Measurements from ENCODE around the gene DNAL1.

The DNAL1 gene

DNA sequence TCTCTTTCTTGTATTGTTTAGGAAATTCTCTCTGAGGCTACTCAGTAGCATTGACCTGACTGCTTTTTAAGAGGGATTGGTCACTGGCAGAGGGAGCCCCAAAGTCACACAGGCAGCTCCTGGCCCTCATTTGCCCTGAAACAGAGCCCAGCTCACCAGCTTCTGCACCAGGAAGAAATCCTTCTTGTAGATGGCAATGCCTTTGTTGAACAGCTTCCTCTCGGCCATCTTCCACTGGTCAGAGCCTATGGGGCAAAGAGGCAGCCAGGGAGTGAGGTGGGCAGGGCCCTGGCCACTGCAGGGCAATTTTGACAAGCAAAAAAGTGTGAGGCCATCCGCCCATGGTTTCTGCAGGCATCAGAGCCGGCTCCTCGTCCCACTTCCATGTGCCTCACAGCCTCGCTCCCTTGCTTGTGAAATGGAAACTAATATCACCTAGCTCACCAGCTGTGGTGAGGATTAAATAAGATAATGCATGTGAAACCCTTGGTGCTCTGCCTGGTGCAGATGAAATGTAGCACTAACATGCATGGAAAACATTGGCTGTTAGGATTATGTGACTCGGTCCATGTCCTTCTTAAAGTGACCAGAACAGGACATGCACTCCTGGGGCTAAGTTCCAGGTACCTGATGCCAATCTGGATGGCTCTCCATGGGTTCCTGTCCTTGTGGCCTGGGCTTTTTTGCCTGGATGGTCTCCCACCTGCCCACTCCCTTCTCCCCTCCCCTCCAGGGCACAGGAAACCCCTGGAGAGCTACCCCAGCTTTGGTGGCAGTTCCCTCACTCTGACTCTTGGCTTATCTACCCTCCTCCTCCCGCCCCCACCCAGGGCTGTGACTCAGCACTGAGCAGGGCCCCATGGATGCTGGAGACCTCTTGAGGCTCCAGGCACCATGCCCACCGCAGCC, 80.6 kb downstream of the DNAL1 start:
- no peak for DNase-seq (ENCODE audit: low read depth)

DNA sequence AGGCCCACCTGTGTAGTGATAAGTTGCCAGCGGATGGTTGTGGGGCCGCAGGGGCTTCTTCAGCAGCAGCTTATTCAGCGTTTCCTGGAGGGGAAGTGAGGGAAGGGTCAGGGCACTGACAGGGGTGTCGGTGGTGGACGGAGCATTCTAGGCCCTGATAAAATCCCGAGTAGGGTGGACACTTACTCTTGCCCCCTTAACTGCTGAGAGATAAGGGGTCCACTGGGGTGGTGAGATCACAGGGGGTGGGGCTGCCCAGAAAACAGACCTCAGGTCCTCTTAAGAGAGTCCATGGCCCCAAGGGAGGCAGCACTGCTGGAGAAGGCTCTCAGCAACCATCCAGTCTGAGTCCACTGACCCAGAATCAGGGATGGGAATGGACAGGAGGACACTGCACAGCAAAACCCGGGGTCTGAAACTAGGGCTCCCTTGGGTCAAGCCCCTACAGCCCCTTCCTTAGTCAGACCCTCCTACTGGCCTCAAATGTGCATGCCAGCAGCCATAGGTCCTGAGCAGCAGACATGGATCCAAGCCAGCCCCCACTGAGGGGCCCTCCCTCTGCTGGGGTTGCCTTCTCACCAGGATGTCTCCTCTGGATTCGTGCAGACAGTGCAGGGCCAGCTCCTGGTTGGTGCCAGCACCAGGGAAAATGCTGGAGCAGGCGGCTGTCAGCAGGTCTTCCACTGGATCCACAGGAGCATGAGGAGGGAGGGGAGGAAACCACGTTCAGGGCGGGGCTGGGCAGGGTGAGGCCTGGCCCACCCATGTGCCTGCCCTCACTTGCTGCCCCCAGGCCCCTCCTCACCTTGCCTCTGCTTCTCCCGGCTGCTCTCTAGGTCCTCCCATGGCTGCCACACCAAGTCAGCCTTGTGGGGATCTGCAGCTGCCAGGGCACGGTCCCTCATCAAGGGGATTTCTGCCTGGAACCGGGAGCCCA, 81.5 kb downstream of the DNAL1 start:
- DNase-seq (ENCODE audit: low read depth) = no peak

DNA sequence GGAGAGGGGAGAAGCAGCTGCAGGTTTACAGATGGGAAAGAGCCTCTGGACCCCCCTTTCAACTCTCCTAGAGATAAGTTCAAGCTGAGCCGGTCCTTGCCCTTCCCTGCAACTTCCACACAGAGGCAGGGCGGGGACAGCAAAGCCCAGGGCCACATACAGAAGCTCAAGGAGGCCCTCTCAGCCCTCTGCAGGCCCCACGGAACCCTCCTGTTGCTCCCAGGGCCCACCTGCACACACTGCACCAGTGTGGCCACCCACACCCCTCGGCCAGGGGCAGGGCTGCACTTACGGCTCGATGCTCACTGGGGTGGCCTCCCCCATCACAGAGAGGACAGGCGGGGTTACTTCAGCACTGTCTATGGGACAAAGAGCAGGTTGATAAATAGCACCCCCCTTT, 82.4 kb downstream of the DNAL1 start:
- DNase-seq (ENCODE audit: low read depth) = no peak

DNA sequence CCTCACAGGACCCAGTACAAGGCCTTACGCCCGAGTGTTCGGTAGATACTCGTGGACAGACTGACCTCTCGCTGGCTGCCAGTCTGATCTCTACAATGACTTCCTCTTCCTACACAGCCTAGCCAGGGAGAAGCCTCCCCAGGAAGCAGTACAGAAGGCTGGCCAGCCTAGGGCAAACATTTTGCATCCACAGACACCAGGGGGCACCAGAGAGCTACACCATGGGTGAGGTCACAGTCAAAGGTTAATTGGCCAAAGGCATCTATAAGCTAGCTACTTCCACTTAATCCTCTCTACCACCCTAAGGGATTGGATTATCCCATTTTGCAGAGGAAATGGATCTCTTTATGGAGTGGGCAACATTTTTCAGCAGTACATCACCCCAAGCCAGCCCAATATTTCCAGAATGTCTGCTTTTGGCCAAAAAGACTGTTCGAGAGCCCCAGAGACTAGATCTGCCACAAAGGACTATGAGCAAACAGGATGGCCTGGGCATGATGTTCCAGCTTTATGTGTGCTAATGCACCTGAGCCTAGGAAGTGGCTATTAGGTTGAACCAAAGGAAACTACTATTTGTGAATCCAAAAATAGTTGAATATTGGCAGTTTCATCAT, 84.0 kb downstream of the DNAL1 start:
- peak; percentile 55 for DNase-seq (ENCODE audit: low read depth)

DNA sequence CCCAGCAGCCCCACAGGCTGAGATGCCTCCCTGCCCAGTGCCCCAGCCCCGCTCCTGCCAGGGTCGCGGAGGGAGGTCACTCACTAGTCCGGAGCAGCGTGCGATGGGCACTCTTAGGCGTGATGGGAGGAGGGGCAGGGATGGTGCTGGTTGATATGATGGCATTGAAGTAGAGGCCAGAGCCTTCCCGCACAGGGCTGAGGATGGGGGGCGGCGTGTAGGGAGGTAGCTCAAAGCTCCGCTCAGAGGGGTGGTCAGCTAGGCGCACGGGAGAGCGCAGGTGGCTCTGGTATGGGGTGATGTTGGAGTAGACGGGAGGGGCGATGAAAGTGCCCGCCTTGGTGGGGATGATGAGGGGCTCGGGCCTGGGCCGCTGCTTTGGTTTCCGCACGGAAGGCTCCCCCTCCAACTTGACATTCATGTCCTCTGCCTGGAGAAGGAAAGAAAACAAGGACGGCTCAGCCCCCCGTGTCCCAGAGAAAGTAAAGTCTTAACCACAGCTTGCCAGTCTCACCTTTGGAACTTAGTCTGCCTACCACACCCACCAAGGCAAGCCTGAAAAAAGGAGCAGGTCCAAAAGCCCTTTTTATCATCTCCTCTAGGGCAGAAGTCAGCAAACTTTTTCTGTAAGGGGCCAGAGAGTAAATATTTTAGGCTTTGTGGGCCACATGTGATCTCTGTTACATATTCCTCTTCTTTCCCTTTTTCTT, 84.9 kb downstream of the DNAL1 start:
- no peak for DNase-seq (ENCODE audit: low read depth)

DNA sequence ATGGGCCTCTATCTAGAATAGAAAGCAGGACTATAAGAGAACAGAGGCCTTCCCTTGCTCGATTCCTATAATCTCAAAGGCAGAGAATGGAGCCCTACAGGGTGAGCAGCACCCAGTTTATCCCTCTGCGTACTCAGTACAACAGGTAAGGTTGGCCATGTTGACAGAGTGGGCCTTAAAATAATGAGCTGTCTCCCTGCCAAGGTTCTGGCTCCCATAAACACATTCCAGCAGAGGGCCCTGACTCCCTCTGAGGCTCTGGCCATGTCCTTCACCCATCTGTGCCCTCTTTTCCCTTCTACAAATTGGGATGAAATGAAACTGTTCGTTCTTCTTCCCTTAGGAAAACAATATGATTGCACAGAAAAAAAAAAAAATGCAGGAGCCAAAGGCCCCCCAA, 86.3 kb downstream of the DNAL1 start:
- DNase-seq (ENCODE audit: low read depth) = no peak

DNA sequence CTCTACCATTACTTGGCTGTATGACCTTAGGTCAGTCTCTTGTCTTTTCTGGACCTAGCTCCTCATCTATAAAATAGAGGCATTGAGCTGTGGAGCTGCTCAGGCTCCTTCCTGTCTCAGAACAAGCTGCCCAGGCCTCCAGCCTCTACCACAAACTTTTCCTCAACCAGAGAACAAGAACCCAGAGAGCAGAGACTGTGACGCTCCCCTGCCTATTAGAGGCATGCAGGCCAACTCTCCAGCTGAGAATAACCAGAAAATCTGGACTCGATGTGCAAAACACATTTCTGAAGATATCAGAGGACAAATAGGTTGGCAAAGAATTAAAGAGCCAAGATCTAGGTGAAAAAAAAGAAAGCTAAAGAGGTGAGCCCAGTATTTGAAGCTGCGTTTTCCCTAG, 87.2 kb downstream of the DNAL1 start:
- no peak for DNase-seq (ENCODE audit: low read depth)

DNA sequence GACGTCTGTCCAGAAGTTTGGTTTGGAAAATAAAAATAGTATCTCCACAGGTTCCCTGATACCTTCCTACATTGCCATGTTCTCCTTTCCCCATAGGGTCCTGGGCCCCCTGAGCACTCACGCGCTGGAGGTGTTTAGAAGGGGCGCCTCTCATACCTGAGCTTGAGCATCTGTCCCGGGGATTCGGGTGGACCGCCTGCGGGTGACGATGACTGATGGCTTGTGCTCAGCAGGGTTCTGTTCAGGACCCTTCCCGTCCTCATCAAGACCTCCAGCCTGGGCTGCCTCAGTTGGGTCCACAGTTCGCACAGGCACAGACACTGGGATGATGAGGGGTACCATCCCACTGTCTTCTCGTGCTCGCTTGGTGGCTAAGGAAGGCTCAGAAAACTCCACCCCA, 92.1 kb downstream of the DNAL1 start:
- no peak for DNase-seq (ENCODE audit: low read depth)

DNA sequence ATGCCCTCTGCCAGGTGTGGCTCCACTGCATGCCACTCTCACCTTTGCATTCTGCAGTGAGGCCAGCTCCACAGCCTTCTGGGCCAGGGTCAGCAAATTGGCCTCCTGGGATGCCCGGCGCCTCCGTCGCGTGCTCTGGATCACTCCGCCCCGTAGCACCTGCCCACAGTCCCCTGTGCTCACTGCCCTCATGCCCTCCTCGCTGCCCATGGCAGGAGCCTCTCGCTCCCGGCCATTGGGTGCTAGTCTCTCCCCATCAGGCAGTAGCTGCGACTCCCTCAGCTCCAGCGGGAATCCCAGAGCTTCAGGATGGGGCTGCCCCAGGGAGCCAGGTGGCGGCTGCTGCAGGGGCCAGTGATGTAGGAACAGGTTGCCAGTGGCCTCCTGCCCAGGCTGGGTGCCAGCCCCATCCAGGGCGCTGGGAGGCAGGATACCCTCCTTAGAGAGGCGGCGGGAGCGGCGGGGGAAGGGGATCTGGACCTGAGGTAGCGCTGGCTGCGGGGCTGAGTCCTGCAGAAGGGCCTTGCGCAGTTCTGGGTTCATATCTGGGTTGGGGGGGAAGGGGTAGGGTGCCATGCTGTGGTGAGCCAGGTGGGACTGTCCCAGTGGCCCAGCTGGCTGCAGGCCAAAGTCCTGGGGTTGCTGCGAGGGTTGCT, 93.9 kb downstream of the DNAL1 start:
- no peak for DNase-seq (ENCODE audit: low read depth)

DNA sequence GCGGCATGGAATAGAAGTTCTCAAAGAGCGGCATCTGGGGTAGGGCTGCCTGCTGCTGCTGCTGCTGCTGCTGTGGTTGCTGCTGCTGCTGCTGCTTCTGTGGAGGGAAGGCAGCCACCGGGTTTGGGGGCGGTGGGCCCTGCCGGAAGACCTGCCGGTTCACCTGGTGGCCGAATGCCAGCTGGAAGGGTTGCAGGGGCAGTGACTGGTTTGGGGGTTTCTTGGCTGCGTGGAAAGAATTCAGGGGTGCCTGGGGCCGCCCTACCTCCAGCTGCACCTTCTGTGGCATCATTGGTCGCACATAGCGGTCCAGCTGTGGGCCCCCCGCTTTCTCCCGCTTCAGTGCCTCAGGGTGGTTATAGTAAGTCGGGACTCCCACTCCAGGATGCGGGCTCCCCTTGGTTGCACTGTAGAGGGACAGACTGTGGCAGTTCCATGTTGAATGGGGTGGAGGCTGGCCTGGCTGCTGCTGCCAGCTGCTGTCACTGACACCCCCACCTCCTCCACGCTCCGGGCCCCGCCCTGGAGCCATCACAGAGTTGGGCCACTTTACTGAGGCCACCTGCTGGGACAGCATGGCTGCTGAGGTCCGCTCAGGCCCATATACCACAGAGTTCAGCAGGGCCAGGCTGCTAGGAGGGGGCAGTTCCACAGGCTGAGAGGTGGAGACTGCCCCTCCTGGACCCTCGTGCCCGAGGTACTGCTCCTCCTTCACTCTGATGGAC, 94.5 kb downstream of the DNAL1 start:
- no peak for DNase-seq (ENCODE audit: low read depth)

DNA sequence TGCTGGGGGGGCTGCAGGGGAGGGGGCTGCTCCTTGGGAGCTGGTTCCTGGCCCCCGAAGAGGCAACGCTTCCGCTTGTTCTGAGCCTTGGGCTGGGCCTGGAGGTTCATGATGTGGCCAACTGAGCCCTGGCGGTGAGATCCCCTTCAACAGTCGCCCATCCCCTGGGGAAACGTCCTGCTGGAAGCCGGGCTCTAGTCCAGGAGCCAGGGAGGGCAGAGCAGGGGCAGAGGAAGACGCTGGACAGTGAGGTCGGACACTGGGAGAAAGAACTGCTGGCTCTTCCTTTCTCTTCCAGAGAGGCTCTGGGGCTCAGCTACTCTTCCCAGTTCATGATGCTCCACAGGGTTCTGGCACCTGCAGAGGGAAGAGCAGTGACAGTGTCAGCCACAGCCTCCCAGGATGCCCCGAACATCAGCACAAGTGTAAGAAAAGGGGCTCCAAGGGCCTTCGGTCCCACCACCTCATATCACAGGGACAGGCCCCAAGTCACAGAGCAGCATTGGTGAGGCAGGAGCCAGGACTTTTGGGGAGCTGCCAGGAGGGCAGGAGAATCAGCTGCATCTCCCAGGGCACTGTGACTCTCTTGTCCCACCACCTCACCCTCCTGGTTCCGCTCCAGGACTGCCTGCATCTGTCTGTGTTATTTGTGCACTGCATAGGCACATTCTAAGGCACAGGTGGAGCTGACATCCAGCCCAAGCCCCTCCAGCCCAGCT, 95.3 kb downstream of the DNAL1 start:
- DNase-seq (ENCODE audit: low read depth) = no peak

DNA sequence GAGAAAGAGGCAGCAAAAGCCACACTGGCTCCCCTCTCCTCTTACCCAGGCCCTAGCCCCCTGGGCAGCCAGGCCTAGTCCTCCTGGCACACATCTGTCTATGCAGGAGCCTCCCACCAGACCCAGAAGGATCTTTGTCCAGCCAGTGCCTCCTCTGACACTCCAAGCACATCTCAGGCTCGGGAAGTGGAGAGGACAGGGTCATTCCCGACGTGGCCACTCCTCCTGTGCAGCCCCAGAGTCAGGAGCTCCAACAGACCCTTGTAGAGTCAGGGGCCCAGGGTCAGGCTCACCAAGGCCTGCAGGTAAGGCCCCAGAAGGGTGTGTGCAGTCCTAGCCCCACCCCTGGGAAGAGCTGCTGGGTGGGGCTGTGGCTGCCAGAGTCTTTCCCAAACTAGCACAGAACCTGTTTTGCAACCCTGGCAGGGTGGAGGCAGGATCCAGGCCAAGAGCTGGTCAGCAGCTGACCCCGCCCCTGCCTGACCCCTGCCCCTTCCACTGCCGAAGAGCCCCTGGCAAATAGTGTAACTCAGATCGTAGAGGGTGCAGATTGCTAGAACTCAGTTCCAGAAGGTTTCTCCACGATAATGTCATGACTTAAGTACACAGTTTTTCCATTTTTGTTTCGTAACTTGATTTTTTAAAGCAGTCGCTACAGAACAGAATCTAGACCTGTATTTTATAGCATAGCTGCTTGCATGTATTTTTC, 96.0 kb downstream of the DNAL1 start:
- DNase-seq (ENCODE audit: low read depth) = no peak

DNA sequence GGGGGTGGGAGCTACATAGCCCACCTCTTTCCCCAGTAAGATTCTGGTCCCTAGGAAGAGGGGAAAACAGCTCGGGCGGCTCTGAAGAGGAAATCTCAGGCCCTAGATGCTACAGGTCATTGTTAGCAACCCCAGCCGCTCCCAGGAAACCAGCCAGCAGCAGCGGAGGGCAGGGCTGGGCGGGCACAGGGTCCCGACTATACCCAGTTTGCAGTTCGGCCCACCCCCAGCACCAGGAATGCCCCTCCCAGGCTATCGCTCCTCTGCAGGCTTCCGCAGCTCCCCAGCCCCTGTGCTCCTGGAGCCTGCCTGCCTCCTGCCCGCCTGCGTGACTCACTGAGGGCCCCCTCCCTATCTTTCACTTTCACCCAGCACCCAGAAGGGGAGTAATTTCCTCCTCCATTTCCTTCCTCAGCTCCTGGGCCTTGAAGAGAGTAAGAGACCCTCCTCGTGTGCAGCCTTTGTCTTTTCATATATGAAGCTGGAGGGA, 96.6 kb downstream of the DNAL1 start:
- DNase-seq (ENCODE audit: low read depth) = no peak

DNA sequence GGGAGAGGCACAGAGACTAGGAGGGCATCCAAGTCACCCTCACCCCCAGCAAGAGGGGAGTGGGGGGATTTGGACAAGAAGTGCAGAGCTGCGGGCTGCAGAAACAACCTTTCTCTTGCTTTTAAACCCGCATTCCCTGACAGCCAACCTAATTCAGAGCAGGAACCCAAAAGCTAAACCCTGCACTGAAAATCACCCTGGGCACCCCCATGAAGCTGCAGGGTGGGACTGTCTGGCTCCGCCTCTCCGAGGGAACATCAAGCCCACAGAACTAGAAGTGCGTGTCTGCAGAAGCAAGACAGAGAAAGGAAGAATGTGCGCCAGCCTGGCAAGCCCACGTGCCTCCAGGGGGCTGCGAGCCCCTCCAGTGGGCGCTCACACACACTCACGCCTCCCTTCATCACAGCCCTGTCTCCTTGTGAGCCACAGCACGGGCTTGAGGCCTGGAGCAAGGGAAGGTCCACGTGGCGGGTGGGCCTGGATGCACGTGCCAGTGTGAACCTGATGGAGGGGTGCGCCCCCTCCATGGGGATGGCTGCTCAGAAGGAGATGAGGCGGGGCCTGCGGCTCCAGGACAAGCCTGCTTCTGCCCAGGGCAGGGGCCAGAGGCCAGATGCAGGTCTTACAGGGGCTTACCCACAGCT, 97.2 kb downstream of the DNAL1 start:
- no peak for DNase-seq (ENCODE audit: low read depth)

DNA sequence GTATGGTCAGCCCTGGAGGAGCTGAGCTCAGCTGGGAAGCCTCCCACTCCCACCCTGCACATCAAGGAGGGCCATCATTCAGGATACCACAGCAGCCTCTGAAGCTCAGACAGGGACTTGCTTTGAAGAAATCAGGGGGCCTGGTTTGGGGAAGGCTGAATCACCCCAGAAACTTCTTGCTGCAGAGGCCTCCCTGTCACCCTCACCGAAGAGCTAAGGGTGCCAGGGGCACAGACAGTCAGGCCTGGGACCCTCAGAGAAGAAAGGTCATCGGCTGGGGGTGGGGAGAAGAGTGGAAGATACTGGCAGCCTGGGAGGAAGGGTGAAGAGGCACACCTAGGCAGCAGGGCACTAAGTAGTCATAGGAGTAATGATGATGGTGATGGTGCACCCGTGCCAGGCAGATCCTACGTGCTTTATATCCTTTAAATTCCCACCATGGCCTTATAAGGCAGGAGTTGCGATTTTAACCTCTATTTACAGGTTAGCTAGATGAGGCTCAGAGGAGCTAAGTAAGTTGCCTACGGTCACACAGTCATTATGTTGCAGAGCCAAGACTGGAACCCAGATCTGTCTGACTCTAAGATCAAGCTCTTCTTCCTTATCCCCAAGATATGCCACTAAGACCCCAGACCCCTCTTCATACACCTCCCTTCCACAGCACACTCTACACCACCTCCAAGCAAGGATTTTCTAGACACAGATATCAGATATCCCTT, 97.9 kb downstream of the DNAL1 start:
- no peak for DNase-seq (ENCODE audit: low read depth)

DNA sequence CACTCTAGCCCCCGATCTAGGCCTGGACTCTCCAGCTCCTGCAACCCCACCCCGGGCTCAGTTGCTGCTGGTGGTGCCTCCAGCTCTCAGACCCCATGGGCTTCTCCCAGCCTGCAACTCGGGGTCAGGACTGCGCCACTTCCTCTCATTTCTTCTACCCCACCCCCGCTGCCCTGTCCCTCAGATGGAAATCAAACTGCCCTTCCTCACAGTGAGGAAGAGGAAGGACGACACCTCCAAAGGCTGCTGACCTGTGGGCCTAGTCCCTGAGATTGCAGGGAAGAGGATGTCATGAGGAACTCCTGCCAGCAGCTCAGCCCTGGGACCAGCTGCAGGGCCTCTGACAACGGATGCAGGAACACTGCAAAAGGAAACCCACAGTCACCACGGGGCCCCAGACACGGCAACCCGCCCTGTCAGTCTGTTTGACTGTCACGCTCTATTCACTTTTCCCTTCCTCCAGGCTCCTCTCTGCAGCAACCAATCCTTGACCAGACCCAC, 98.7 kb downstream of the DNAL1 start:
- no peak for DNase-seq (ENCODE audit: low read depth)

DNA sequence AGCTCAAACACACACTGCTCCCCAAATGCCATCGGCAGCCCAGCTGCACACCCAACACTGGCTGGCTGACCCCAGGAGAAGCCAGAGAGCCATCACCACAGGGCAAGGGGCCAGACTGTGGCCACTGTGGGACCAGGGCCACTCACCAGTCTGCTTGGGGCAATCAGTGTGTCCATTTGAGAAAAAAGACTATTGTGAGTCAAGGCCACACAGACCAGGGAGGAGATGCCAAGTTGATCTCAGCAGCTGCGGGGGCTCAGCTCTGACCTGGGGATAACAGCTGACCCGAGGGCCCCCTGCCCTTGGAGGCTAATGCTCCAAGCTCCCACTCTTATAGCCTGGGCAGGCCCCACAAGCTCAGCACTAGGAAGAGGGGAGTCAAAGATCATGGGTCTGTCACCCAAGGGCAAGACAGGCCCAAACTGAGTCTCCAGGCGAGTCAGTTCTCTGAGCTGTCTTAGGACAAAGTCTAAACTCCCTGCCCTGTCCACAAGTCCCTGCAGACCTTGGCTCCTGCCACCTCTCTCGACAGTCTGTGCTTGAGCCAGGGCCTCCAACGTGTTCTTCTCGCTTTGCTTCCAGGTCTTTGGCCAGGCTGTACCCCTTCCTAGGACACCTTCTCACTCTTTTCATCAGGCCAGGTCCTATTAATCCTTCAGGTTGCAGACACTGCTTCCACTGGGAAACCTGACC, 99.5 kb downstream of the DNAL1 start:
- no peak for DNase-seq (ENCODE audit: low read depth)

All from stromal cell of bone marrow (primary cell).